GM19395 (cell line): Measurements from ENCODE around the gene REC114.
"Not testable (repeated sequence)": the region's sequence is repeated elsewhere in the genome, so short reads cannot be mapped to it uniquely, and the experiment has no call there.

ENCODE experiments used
- ATAC-seq: cut with Tn5 transposase; IDR thresholded peaks from one replicate; pipeline ENCODE4 v1.9.1; 2021; ENCODE audit warnings: mild to moderate bottlenecking, moderate library complexity; ENCODE audit not compliant: unreplicated experiment

The REC114 gene, protein sequence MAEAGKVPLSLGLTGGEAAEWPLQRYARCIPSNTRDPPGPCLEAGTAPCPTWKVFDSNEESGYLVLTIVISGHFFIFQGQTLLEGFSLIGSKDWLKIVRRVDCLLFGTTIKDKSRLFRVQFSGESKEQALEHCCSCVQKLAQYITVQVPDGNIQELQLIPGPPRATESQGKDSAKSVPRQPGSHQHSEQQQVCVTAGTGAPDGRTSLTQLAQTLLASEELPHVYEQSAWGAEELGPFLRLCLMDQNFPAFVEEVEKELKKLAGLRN

DNA sequence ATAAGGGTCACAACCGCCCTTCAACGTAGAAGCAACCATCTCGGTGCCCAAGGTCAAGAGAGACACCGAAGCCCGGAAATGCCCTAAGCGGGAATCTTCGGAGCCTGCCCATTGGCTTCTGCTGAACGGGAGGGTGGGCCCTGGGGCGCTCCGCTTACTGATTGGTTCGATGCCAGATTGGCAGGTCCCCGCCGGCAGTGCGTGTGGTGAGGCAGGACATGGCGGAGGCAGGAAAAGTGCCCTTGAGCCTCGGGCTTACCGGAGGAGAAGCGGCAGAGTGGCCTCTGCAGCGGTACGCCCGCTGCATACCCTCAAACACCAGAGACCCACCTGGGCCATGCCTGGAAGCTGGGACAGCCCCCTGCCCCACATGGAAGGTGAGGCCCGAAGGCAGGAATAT lies at the start of gene REC114:
Gene REC114, plus strand, starts transcription at position 197 of the 400 bp plus-strand sequence. Its CDS starts 22 bp downstream, at position 219.
- ATAC-seq, result no peak

DNA sequence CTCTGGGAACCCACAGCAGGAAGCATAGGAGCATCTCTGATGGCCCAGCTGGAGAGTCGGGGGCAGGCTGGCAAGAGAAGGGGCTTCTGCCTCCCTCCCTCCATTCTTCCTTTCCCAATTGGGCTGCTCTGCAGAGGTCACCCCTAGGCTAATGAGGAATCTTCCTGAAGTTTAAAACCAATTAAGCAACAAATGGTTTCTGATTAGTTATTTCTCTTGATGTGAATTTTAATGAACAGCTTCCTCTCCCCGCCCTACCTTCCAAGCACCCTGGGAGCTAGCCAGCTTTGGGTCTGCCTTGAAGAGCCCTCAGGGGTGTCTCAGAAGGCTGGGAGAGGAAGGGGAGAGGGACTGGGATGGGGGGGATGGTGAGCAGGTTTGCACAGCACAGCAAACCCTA lies 49.6 kb upstream of the REC114 start:
- ATAC-seq, result no peak

DNA sequence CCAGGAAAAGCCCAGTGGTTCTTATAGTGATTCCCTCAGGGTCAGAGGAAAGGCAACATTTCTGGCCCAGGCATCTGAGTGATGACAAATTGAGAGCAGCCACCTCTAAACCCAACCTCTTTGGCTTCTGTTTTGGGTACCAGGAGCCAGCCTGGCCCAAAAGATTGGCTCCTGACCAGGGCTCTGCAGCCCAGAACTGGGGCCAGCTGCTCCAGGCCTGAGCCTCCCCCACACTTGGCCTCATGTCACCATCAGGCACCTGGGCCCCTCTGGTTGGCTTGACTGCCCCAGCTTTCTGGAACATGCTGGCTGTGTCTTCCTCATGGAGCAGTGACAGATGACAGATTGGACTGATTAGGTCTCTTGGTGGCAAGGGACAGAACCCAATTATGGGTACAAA lies 48.2 kb upstream of the REC114 start:
- ATAC-seq, result no peak

DNA sequence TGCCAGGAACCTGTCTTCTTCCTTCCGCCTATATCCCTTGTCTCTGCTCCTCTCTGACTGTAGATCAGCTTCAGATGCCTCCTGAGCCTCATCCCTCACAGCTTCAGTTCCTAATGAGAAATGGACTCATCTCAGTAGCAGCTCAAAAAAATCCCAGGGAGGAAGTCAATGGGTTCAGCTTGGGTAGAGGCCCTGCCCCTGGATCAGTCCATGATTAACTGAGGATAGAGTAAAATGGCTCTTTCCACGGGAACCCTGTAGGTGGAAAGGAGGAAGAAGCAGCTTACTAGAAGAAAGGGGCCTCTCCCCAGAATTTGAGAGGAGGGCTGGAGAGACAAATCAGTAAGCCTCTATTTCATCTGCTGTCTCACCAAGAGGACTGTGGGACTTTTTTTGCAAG lies 47.3 kb upstream of the REC114 start:
- no peak for ATAC-seq

DNA sequence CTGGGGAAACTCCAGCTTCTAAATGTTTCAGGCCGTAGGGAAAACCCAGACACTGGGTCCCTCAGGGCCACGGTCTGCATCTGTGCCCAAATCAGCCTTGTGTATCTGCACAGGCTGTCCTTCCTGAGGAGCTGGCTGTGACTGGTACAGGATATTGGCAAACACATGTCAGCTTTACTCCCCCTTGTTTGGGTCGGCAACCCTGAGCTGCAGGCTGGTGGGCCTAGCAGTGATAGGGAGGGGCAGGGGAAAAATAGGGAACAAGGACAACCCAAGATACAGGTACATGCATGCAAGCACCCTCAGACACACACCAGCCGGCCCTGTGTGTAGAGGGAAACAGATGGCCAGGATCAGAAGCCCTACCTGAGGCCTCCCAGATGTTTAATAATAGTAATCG lies 45.5 kb upstream of the REC114 start:
- no peak for ATAC-seq

DNA sequence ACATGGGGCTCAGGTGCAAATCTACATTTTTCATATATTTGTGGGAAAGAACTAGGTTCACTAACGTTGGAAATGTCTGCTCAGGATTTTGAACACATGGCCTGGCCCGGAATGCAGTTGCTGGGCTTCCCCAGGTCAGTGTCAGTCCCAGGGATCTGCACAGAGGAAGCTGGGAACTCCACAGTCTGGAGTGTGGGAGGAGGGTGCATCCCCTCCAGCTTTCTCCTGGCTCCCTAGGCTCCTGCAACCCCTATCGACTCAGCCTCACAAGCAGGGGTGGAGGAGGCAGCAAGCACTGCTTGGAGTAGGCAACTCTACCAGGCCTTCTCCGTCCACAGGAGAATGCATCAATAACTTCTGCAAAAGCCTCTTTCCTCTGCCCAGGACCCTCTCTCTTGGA lies 44.1 kb upstream of the REC114 start:
- ATAC-seq, result no peak

DNA sequence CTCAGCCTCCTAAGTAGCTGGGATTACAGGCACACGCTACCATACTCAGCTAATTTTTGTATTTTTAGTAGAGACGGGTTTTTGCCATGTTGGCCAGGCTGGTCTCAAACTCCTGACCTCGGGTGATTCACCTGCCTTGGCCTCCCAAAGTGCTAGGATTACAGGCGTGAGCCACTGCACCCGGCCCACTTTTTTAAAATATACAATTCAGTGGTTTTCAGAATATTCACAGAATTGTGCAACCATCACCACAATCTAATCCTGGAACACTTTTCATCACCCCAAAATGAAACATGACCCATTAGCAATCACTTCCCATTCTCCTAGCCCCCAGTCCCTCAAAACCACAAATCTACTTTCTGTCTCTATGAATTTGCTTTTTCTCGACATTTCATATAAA lies 42.7 kb upstream of the REC114 start:
- not testable (repeated sequence) for ATAC-seq

DNA sequence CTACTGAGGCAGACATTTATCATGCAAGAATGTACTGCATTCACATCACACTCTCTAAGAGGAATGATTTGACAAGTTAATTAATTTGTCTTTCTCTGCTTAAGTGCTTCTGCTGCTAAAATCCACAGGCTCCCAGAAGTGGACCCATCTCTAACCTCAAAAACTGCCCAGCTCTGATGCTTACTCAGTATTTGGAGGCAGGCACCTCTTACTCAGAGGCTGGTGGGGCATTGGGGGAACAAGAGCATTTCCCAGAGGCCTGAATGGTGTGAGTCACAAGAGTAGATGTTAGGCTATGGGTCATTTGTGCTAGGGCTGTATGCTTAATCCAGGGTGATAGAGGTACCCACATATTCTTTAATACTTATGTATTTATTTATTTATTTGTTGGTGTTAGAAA lies 39.8 kb upstream of the REC114 start:
- ATAC-seq, result no peak

DNA sequence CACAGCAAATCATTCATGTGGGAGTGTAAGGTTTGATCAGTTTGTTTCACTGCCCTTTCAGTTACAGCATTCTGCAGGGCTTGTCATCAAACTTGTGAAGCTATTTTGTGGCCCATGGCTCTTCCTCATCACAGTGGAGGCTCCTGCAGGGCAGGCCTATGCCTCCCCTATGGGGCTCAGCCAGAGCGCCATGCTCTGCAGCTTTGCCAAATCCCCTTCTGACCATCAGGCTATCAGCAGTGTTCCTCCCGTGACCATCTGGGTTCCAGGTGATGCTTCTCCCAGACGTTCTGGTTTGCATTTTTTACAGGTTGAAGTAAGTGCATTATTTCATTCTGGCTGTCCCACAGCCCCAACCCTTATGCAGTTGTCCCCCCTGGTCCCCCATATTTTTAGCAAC lies 28.1 kb upstream of the REC114 start:
- ATAC-seq, result no peak

DNA sequence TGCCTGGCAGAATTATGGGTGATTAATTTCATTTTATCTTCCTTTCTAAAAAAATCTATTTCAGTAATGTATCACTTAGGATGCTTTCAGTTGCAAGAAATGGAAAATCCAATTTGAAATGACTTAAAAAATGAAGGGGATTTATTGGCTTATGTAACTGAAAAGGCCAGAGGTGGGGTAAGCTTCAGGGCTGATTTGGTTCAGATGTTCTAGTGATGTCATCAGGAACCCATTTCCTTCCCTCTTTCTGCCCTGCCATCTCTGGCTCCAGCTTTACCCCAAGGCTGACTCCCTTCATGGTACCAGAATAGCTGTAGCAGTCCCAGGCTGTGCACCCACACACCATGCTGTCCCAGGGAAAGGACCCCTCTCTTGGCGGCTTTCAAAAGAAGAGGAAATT lies 18.5 kb upstream of the REC114 start:
- ATAC-seq, result no peak

DNA sequence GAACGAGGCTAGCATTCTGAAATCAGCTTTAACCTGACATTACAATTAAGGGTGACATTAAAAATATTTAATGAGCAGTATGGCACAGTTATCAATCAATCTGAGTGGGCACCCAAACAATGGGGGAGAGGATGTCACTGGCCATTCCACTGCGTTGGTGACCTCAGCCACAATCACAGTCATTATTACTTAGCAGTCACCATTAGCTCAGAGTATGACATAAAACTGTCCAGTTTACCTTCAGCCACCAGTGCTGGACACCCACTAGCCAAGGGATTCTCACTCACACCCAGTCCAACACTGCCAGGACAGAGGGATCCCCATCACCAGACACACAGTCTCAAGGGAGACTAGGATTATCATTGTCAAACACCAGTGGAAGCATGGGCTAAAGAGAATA lies 17.5 kb upstream of the REC114 start:
- ATAC-seq, result no peak

DNA sequence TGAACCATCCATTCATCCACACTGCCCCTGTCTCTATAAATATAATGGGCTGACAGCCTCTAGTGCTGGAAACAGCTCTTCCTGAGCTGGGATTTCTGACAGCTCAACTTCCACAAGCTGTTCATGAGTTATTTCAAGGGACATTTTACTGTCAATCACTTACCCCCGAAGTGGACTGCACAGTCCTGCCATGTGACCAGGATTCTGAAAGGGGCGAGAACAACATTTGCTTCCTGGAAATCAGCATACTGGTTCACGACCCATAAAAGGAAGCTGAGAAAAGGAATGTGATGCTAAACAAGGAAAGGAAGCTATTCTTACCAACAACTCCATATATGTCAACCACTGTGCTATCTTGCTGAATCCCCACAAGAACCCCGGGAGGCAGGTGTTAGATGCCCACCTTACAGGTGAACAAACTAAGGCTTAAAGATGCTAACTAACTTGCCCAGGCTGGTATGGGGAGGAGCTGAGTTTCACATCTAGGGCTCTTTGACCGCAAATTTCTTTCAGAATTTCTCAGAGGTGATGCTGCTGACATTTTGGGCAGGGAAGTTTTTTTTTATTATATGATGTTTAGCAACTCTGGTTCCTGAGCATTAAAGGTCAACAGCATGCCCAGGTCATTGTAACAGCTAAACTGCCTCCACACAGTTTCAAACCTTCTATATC lies 16.5 kb upstream of the REC114 start:
- ATAC-seq, result no peak

DNA sequence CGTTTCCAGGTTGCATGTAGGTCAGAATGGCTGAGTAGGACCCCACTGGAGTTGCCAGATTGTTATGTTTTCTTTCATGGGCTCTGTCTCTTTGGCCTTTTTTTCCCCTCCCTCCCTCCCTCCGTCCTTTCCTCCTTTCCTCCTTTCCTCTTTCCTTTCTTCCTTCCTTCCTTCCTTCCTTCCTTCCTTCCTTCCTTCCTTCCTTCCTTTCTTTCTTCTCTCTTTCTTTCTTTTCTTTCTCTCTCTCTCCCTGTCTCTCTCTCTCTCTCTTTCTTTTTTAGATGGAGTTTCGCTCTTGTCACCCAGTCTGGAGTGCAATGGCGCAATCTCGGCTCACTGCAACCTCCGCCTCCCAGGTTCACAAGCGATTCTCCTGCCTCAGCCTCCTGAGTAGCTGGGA lies 11.6 kb upstream of the REC114 start:
- not testable (repeated sequence) for ATAC-seq

DNA sequence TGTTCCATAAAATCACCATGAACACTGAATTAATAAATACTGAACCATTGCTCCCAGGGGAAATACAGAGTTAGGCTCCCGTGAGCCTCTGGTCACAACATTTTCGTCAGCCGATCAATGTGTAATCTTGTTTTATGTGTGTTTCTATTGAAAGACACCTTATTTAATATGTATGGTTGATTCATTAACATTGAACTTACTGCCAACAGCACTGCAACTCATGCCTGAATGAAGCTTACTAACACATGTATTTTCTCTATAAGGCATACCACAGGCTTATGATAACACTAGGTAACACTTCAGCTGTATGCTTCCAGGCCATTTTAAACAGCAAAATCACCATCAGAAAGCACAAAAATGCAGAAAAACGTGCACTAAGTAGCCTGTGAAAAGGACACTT lies 9.1 kb upstream of the REC114 start:
- no peak for ATAC-seq

DNA sequence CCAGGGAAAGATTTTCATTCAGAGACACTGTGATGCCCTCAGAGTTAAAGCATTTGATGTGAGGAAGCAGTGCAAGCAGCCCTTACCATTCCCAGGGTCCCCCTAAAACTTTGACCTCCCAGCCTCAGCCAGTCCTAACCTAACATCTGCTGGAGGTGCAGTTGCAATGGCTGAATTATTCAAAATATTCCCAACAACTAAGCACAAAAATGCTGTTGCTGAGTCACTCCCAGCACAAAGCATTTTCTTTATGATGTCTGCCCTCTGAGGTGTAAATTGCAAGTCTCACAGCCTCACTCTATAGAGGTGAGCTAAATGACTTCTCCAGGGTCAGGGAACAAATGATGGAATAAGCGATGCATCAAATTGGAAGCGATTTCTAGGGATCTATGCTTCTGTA lies 6.4 kb upstream of the REC114 start:
- ATAC-seq, result no peak

DNA sequence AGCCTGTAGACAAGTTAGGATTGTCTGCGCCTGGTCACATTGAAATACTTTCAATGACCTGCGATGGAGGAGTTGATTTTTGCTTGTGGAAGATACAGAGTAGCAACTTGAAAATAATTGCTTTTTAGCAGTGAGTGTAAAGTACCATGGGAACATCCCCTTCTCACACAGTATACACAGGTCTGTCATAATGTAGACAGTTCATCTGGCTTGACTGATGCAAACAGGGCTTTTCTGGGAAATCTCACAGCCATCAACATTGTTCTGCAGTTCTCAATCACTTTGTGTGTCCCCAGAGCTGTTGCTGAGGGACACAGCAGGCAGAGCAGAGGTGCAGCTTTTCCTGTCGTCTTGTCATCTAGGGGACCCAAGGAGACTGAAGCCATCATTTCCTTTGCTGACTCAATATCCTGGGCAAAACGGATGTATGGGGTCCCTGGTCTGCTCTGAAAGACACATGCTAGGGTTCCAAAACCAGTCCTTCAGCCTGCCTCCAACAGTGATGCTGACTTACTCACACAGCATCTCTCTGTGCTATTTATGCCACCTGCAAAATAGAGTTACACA lies 5.3 kb upstream of the REC114 start:
- no peak for ATAC-seq

DNA sequence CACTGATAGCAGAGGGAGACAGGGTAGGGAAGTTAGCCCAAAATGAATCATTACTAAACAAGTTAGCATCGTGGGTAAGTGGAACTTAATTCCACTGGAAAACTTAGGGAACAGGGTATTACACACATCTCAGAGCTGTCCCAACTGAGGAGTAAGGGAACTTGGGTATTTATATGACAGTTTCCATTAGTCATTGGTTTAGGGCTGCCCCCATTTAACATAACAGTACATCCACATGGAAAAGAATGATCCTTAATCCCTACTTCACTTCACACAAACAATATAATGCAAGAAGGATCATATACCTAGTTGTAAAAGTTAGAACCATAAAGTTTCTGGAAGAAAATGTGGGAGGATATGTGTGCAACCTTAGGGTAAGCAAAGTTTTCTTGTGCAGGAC lies 4.3 kb upstream of the REC114 start:
- no peak for ATAC-seq

DNA sequence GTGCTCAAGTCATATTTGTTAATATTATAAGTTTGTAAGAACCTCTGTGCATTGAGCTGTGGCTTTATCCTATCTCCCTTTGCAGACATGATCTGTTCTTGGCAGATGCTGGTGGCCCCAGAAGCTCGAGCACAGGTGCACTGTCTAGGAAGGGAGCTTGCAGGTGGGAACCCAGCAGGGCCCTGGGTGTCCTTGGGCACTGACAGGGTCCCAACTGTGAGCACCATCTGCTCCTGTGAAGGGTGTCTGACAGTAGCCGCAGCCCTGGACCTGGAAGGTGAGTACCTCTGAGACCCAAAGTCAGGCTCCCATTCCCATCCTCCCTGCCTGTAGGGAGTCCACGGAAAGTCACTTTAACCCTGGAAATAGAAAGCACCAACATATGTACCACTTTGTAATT lies 2.4 kb upstream of the REC114 start:
- ATAC-seq, result no peak

DNA sequence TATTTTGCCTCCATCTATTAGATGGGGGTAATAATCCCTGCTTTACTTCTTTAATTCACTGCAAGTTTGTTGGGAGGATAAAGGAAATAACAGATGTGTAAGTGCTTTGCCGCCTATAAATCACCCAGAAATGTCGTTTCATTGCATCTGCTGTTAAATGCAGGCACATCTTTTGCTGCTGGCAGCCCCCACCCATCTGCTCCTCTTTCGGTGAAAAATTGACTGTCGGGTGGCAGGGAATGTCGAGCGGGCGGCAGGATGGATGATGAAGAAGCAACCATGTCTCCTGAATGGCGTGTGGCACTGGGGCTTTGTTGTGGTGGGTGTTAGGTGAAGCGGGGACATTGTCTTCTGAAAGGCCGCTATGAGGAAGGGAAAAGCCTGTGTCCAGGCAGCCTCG lies 543 bp upstream of the REC114 start:
- ATAC-seq, result no peak

DNA sequence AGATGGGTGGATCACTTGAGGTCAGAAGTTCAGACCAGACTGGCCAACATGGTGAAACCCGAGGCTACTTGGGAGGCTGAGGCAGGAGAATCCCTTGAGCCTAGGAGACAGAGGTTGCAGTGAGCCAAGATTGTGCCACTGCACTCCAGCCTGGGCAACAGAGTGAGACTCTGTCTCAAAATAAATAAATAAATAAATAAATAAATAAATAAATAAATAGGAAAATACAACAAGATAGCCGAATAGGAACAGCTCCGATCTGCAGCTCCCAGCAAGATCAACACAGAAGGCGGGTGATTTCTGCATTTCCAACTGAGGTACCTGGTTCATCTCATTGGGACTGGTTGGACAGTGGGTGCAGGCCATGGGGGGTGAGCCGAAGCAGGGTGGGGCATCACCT lies 4.5 kb downstream of the REC114 start:
- not testable (repeated sequence) for ATAC-seq

DNA sequence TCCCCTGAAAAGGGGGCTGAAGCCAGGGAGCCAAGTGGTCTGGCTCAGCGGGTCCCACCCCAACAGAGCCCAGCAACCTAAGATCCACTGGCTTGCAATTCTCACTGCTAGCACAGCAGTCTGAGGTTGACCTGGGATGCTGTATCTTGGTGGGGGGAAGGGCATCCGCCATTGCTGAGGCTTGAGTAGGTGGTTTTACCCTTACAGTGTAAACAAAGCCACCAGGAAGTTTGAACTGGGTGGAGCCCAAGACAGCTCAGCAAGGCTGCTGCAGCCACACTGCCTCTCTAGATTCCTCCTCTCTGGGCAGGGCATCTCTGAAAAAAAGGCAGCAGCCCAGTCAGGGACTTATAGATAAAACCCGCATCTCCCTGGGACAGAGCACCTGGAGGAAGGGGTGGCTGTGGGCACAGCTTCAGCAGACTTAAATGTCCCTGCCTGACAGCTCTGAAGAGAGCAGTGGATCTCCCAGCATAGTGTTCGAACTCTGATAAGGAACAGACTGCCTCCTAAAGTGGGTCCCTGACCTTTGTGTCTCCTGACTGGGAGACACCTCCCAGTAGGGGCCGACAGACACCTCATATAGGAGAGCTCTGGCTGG lies 5.3 kb downstream of the REC114 start:
- not testable (repeated sequence) for ATAC-seq

DNA sequence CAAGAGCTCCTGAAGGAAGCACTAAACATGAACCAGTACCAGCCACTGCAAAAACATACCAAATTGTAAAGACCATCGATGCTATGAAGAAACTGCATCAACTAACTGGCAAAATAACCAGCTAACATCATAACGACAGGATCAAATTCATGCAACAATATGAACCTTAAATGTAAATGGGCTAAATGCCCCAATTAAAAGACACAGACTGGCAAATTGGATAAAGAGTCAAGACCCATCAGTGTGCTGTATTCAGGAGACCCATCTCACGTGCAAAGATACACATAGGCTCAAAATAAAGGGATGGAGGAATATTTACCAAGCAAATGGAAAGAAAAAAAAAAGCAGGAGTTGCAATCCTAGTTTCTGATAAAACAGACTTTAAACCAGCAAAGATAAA lies 7.0 kb downstream of the REC114 start:
- ATAC-seq, result not testable (repeated sequence)
